Activated CD4-positive, alpha-beta T cell treated with anti-CD3 and anti-CD28 coated beads, Interleukin-2, amount 50 U/mL, for 24 hours (primary cell): Measurements from ENCODE around the gene CADM4.

Experiments
- DNase-seq, 2 donors: peaks; one replicate each; pipeline ENCODE4 v3.0.0-alpha.2; 2020; ENCODE audit warnings: low read depth in 1 of 2, low spot score in 1 of 2

The CADM4 gene

GRCh38 chr19:43634872-43635560, 4.6 kb downstream of the CADM4 start:
- DNase-seq, result no peak

- no peak for DNase-seq
Measured at GRCh38 chr19:43634506-43634871, 5.2 kb downstream of the CADM4 start.

- no peak for DNase-seq
Measured at GRCh38 chr19:43634068-43634467, 5.6 kb downstream of the CADM4 start.

GRCh38 chr19:43633520-43633919, 6.1 kb downstream of the CADM4 start:
- DNase-seq, result no peak

GRCh38 chr19:43631491-43631890, 8.2 kb downstream of the CADM4 start:
- no peak for DNase-seq

- no peak for DNase-seq
Measured at GRCh38 chr19:43628646-43629326, 10.9 kb downstream of the CADM4 start.

- no peak for DNase-seq
Measured at GRCh38 chr19:43626838-43627237, 12.8 kb downstream of the CADM4 start.

GRCh38 chr19:43625918-43626579, 13.6 kb downstream of the CADM4 start:
- no peak for DNase-seq

GRCh38 chr19:43624933-43625332, 14.7 kb downstream of the CADM4 start:
- DNase-seq, result peak; percentile 67 to 76

- DNase-seq, result no peak
Measured at GRCh38 chr19:43623889-43624670, 15.6 kb downstream of the CADM4 start.

- no peak for DNase-seq
Measured at GRCh38 chr19:43622956-43623355, 16.7 kb downstream of the CADM4 start.

- no peak for DNase-seq
Measured at GRCh38 chr19:43622070-43622469, 17.6 kb downstream of the CADM4 start.

- peak in 1 of 2 donors; percentile 84 for DNase-seq
Measured at GRCh38 chr19:43620061-43621001, 19.3 kb downstream of the CADM4 start.

- DNase-seq, result peak; percentile 73 to 75
Measured at GRCh38 chr19:43619262-43620060, 20.2 kb downstream of the CADM4 start, which contains the start of gene ZNF428. TSS of gene ZNF428 (minus strand) at chr19:43619629. CDS start at chr19:43614304, 5,325 bp downstream.

- DNase-seq, result peak in 1 of 2 donors; percentile 54
Measured at GRCh38 chr19:43618921-43619261, 20.8 kb downstream of the CADM4 start.

GRCh38 chr19:43616954-43617353, 22.7 kb downstream of the CADM4 start:
- no peak for DNase-seq

GRCh38 chr19:43616306-43616705, 23.3 kb downstream of the CADM4 start:
- no peak for DNase-seq

- no peak for DNase-seq
Measured at GRCh38 chr19:43612374-43612773, 27.3 kb downstream of the CADM4 start.

GRCh38 chr19:43611788-43612187, 27.9 kb downstream of the CADM4 start, which contains the start of gene SRRM5:
TSS of gene SRRM5 (plus strand) at chr19:43612088. CDS start at chr19:43612122, 34 bp downstream.
- no peak for DNase-seq
